Measurements from ENCODE around the gene GPRC5B. TPM values are rescaled to one million over a fixed set of nuclear protein-coding genes. Genes with fewer than 3 reads are reported as not detected.

GPRC5B gene
- polyA plus RNA-seq, 2 of the 4 experiments (the other 2 are of a cell fraction): 12.8 to 19.1 TPM

DNA sequence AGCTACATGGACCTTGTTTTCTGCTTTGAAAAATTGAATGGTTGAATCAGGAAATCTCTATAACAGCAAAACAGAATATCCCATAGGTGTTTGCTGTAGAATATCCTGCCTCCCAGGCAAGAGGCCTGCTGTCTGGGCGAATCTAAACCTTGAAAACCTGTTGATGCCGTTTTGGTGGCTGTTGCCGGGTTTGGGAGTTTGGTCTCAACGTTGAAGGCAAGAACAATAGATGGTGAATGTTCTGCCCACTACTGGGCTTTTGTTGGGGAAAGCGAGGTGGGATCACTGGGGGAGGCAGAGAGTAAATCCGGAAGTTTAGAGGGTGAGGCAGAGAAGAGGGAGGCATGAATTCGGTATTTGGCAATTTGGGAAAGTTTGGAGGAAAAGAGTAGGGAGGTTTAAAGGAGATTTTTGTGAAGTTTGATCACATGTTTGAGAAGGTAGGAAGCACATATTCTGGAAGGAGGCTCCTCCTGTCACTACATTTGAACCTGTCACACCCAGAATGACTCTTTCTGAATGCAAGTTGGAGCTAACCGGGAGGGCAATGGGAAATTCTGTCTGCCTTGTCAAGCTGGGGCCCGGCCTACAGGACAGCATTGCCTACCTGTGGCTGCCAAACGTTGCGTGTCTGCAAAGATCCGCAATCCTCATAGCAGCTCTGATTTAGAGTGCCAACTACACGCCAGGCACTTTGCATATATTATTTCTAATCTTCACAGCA is 46.5 kb downstream of the GPRC5B start:
- Histone ChIP-seq H3K4me3 (no peak overlapping the region), H3K4me1 (no peaks in the 10 kb centered on the region), H3K4me2 (no peak overlapping the region), H3K9me3 (no peaks in the 10 kb centered on the region), H3K27ac (no peak overlapping the region)
- TF ChIP-seq BHLHE40 (IDR thresholded peaks at IDR 0.05; ENCODE audit: low read depth, low read length): no peak
- no peak for ATAC-seq
- ChIA-PET POLR2A (no interaction called here), CTCF (interaction anchor here (0.6 to 2.2 kb wide), 4 partner anchors 28 to 254 kb away, joined by 3 to 8 read pairs (median 4); partner anchors contain the start of gene GPRC5B)
- WGBS (ENCODE audit: missing lambda C conversion rate): 88% methylated on average over 13 of the region's 13 CpGs
- DNase-seq (ENCODE audit: low read depth in 1 of 2, low spot score in 1 of 2): no peak
- no peak for FAIRE-seq

DNA sequence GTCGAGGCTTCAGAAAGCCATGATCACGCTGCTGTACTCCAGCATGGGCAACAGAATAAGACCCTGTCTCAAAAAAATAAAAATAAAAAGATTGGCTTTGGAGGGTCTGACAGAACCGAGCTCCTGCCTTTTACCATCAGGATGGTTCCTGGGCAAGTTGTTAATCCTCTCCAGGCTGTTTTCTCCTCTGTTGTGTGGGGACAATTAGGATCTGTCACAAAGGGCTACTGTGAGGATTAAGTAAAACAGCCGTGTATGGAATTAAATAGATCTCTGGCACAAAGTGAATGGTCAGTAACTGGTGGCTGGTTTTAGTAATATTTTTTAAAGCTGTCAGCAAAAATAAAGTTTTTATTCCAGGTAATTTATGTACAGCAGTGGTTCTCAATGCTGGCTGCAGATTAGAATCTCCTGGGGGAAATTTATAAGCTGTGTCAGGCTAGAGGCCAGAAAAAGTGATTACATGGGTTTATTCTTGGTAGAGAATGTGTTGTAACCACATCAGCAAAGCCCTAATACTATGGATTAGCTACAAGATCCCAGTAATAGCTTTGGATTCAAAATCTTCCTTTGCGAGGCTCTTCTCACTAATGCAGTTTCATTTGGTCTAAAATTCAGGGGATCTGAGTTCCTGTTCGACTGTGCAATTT is 47.2 kb downstream of the GPRC5B start:
- ChIA-PET POLR2A (no interaction called here), CTCF (interaction anchor here (0.6 to 2.2 kb wide), 3 partner anchors 28 to 254 kb away, joined by 3 to 8 read pairs (median 5); partner anchors contain the start of gene GPRC5B)
- no peak overlapping the region for H3K4me3 ChIP-seq
- H3K9me3 ChIP-seq: no peaks in the 10 kb centered on the region
- WGBS (ENCODE audit: missing lambda C conversion rate): 84% methylated on average over 6 of the region's 6 CpGs
- TF ChIP-seq MAFK (IDR thresholded peaks at IDR 0.05; ENCODE audit: partially characterized antibody) (peak; percentile 29), FOSL2 (IDR thresholded peaks at IDR 0.05) (no peak), FOSL2 (CRISPR knock-in tag; IDR thresholded peaks at IDR 0.05) (no peak), CHD4 (IDR thresholded peaks at IDR 0.05; ENCODE audit: borderline replicate concordance) (no peak)
- H3K27ac ChIP-seq: no peak overlapping the region
- ATAC-seq (no peak), FAIRE-seq (no peak), DNase-seq (ENCODE audit: low read depth in 1 of 2, low spot score in 1 of 2) (no peak)
- no peak overlapping the region for H3K4me2 ChIP-seq
- no peaks in the 10 kb centered on the region for H3K4me1 ChIP-seq

DNA sequence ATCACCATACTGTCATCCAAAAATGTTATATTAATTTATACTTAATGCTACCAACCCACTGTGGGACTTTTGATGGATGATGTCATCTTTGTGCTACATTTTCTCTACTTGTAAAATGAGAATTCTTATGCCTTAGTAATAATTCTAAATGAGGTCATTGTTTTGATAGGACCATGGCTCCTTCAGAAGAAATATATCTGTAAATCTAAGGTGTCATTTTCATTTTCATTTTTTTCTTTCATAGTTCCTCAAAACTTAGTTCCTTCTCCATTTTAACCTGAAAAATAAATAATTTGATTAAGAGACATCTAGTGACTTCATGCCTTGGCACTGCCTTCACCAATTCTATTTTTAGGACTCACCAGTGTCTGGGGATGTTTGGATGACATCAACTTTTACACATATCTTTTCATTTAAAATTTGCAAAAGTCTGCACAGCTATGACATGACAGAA is 48.7 kb downstream of the GPRC5B start:
- Histone ChIP-seq H3K9me3 (no peaks in the 10 kb centered on the region), H3K4me1 (peaks cover 11% of the 10 kb centered on the region; the same call in 2 of the 3 replicates), H3K4me2 (no peak overlapping the region), H3K27ac (no peak overlapping the region), H3K4me3 (no peak overlapping the region)
- ATAC-seq (no peak), FAIRE-seq (no peak), DNase-seq (ENCODE audit: low read depth in 1 of 2, low spot score in 1 of 2) (no peak)
- ChIA-PET CTCF (no interaction called here), POLR2A (no interaction called here)
- no peak for TF ChIP-seq RFX5 (IDR thresholded peaks at IDR 0.05)
- TF ChIP-seq, protein P1, sequence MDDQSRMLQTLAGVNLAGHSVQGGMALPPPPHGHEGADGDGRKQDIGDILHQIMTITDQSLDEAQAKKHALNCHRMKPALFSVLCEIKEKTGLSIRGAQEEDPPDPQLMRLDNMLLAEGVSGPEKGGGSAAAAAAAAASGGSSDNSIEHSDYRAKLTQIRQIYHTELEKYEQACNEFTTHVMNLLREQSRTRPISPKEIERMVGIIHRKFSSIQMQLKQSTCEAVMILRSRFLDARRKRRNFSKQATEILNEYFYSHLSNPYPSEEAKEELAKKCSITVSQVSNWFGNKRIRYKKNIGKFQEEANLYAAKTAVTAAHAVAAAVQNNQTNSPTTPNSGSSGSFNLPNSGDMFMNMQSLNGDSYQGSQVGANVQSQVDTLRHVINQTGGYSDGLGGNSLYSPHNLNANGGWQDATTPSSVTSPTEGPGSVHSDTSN (IDR thresholded peaks at IDR 0.05): no peak
- no peak for TF ChIP-seq ZFP36 (IDR thresholded peaks at IDR 0.05; ENCODE audit: borderline replicate concordance, partially characterized antibody)
- TF ChIP-seq NR3C1 (IDR thresholded peaks at IDR 0.05): no peak
- TF ChIP-seq SMC3 (IDR thresholded peaks at IDR 0.05): no peak
- TF ChIP-seq MAZ (IDR thresholded peaks at IDR 0.05; ENCODE audit: borderline replicate concordance, low read depth, low read length): no peak
- TF ChIP-seq KDM1A (IDR thresholded peaks at IDR 0.05; ENCODE audit: low read depth): no peak
- TF ChIP-seq CHD4 (IDR thresholded peaks at IDR 0.05; ENCODE audit: borderline replicate concordance): no peak
- TF ChIP-seq TP53 (CRISPR knock-in tag; IDR thresholded peaks at IDR 0.05): no peak
- no peak for TF ChIP-seq POLR2AphosphoS2 (conservative IDR thresholded peaks at IDR 0.05; ENCODE audit: low read length)
- TF ChIP-seq RCOR1 (IDR thresholded peaks at IDR 0.05; ENCODE audit: low read depth, low read length): no peak
- TF ChIP-seq TFCP2L1 (CRISPR knock-in tag; IDR thresholded peaks at IDR 0.05): no peak
- TF ChIP-seq ZSCAN20 (CRISPR knock-in tag; IDR thresholded peaks at IDR 0.05): no peak
- no peak for TF ChIP-seq HOXA7 (CRISPR knock-in tag; IDR thresholded peaks at IDR 0.05)
- TF ChIP-seq, protein P2, sequence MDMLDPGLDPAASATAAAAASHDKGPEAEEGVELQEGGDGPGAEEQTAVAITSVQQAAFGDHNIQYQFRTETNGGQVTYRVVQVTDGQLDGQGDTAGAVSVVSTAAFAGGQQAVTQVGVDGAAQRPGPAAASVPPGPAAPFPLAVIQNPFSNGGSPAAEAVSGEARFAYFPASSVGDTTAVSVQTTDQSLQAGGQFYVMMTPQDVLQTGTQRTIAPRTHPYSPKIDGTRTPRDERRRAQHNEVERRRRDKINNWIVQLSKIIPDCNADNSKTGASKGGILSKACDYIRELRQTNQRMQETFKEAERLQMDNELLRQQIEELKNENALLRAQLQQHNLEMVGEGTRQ (IDR thresholded peaks at IDR 0.05): no peak
